HG03066 (cell line): ENCODE data around the gene TANC2.
"Not testable (repeated sequence)": the region's sequence is repeated elsewhere in the genome, so short reads cannot be mapped to it uniquely, and the experiment has no call there.

Source experiments
- ATAC-seq: cut with Tn5 transposase; IDR thresholded peaks from one replicate; pipeline ENCODE4 v1.9.1; 2021; ENCODE audit warnings: low read depth; ENCODE audit not compliant: unreplicated experiment

Gene TANC2

DNA sequence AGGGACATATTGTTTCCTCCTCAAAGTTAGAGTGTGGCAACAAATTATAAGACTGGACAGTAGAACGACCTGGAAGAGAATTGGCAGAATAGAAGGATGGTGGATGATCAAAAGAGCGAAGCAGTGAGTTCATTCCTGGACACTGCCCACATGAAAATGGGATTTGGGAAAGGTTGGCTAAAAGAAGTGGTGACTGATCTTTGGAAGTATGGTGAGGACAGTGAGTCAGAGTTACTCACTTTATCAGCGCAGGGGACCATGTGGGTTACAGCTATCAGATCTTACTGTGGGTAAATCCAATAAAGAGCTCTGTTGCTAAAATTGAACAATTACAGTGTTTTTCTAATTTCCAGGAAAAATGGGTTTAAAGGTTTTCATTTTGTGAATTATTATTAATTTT, 2.7 kb upstream of the TANC2 start:
- ATAC-seq, result no peak

DNA sequence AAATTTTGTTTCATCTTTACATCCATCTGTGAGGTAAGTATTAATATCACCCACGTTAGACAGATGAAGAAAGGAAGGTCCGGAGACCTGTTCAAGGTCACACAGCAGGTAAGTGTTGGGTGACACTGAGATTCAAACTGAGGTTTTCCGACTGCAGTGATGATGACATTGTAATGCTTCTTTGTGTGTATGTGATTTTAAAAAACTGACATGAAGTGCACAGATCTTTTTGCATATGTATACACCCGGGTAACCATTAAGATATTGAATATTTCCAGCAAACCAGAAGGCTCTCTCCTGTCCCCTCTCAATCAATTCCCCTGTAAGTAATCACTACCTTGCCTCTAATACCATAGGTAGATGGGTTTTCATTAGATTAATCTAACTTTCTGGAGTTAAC, 1.5 kb upstream of the TANC2 start:
- ATAC-seq, result no peak

DNA sequence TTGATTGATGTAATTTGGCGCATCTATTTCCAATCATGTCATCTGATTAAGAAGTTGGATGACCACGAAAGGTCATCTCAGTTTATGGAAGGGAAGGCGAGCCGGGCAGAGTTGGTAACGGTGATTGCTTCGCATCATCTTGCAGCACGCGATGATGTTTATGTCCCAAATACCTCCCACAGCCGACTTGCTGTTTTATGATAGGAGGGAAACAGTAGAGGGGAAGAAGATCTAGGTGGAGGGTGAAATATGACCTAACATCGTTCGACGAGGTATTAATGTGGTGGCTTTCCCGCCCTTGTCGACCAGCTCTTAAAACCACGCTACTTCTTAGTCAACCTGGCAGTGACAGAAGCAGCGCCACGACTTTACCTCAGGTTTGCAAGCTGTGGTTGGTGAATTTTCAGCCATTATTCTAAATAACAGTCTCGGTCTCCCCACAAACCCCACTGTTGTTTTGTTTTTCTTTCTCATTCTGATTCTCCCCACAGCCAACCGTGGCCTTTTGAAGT, 805 bp upstream of the TANC2 start:
- ATAC-seq, result no peak

DNA sequence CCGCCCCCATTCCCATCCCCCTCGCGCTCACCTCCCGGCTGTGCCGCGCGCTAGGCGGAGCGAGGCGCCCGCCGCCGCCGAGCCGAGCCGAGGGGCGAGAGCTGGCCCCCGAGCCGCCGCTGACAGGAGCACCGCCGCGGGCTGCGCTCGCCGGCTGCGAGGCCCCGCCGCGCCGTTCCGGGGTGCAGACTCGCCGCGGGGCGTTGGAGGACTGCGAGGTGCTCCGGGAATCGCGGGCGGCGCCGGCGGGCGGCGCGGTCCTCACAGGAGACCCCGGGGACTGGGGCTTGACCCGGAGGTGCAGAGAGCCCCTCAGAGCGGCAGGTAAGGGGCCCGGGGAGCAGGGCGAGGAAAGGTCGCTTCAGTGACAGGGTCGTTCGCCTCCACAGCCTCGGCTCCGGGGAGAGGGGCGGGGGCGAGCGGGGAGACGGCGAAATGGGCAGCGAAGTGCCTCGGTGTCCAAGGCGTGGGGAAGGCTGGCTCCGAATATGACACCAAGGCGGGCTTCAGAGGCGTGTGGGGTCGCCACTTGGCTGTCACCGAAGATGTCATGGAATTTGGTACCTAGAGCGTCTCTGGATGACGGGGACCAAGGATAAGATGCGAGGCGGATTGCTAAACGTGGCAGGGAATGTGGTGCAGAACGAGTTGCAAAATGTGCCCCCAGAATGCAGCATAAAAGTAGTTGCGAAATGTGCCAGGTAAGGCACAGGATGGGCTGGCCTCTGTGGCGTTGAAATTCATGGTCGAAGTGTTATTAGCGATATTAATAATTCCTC, 580 bp downstream of the TANC2 start:
- ATAC-seq, result no peak

DNA sequence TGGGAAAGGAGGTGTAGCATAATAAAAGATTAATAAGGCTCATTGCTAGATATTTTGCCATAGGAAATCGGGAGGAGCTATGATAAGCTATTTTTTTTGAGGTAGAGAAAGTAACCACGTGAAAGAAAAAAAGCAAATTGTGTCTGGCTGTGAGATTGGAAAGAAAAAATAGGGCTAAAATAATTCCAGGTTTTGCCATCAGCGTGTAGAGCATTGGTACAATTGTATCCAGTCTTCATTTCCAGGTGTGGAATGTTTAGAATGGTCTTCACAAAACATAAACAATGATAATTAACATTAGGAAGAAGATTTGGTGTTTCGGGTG, 1.1 kb downstream of the TANC2 start:
- ATAC-seq, result no peak

DNA sequence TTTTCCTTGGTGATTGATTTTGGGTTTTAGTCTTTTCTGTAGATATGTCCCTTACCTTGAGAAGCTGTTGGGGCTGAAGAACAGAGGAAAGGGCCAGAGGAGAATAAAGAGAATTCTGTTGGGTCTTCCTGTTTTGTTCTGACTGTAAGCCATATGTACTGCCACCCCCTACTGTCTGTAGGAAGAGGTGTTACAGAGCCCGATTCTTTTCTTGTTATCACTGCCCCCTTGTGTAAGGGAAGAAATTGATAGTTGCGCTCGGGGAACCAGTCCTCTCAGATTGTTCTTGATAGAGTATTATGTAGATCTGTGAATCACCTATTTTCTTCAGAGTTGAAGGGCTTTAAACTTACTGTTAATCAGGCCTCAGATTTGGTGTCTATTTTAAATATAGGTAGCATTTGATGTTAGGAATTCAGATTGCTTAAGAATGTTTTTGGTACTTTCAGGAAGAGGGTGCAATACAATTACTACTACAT, 2.4 kb downstream of the TANC2 start:
- ATAC-seq, result peak; percentile 74

DNA sequence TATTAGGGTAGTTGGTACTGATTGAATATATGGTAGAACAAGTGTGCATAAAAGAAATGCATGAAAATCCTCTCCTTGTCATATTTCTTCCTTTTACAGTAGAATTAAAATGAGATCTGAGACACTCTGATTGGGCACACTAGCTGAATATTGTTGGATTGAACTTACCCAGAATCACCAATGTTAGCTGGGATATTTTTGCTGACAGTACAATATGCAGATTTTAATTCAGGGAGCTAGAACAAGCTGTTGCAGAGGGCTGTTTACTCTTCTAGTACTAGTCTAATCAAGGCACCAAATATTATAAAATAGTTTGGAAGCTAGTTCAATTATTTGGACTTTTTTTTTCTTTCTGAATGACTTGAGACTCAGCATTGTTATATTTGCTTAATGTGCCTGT, 4.6 kb downstream of the TANC2 start:
- ATAC-seq, result no peak

DNA sequence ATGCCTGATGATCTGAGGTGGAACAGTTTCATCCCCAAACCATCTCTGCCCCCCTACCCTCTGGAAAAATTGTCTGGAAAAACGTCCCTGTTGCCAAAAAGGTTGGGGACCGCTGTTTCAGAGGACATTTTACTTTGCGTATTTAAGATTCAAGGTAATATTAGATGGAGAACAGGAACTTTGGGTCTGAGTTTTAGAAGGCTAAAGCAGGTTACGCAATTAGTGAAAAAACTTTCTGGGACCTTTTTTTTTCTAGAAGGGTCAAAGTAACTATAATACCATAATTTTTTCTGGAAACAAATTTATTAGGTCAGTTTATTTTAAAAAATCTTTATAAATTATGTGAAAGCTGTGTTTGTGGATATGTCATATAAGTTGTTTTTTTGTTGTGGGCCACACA, 5.8 kb downstream of the TANC2 start:
- ATAC-seq, result no peak

DNA sequence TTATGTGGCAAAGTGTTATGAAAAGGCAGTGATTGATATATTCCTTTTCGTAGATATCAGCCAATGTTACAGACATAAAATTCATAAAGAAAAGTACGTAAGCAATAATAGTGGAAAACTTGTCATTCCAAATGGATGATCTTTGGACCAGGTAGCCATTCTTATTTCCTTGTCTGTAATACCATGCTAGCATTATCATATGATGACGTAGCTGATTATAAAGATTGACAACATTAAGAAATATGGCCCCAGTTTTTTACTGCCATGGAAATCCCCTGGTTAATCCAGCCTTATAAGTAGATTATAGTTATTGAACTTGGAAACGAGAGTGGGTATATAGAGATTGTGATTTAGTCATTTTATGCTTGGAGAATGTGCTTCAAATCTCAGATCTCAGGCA, 8.8 kb downstream of the TANC2 start:
- no peak for ATAC-seq

DNA sequence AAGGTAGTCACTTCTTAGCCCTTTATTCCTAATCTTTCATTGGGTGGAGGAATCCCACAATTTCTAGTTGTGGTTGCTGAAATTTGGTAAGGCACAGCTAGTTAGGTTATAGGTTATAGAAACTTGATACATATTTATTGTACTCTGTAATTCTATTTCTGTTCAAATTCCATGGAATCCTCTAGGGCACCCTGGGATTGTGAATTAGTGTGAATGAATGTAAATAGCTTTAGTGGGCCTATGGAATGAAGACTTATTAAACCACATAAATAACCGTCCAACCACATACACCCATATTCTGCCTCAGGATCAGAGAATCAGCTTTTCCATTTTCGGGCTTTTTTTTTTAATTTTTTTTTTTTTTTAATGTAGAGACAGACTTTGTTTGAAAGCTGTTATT, 9.2 kb downstream of the TANC2 start:
- ATAC-seq, result no peak

DNA sequence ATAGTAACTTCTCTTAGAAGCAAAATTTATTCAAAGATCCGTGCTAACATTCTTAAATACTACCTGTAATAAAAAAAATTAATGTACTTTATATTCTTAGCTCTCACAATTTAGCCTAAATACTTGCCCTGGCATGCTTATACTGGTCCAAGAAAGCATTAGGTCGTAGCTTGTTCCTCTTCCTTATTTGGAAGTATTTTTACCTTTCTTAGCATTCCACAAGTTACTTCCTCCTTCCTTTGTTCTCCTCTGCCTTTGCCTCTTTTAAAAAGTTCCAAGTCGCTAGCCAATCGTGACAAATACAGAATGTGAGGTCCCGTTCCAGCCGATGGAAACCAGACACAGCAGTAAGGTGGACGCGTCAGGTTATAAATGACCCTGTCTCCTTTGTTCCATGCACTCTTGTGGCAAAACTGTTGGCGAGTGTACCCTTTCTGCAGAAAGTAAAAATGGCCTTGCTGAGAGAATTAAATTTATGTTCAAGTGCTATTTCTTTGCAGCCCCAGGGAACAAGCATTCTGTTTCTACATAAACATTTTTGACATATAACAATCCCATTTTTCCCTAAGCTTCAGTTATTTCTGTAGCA, 10.7 kb downstream of the TANC2 start:
- not testable (repeated sequence) for ATAC-seq

DNA sequence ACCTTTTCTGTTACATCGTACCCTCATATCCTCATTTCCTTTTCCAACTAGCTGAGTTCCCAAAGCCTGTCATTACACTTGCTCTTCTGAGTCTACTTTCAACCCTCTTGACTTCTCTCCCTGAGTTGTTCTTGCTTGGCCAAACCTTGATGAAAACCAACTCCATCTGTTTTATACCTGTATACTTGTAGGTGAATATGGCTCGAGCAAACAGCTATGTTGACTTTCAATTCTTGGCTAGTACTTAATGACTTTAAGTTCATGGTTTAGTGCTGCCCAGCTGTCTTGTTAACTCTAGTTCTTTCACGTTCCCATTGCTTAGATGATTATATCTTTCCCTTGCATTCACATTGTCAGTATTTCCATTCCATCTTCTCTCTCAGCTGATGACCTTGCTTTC, 14.8 kb downstream of the TANC2 start:
- no peak for ATAC-seq

DNA sequence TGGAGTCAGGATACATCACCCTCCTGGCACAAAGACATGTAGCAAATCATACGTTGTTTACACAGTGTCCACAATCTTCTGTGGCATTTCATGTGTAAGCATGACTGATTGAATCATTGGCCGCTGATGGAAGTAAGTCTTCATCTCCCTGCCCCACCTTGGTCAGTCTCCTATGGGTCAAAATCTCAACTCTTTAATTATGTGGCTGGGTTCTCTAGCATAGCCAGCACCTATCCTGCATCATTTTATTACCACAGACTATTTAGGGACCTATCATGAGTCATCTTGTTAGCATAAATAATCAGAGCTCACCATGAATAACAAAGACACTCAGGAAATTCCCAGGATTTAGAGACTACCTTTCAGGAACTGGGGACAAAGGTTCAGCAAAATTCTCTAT, 15.9 kb downstream of the TANC2 start:
- ATAC-seq, result no peak

DNA sequence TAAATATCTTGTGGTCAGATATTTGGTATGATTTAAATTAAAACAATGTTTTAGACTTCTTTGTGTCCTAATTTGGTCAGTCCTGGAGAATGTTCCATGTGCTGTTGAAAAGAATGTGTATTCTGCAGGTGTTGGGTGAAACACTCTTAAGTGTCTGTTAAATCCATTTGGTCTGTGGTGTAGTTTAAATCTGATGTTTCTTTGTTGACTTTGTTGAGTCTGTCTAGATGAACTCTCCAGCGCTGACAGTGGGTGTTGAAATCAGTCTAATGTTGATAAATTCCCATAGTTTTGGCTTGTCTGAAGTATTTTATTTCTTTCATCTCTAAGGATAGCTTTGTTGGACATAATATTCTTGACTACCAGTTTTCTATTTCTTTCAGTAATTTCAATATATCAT, 18.8 kb downstream of the TANC2 start:
- ATAC-seq, result no peak

DNA sequence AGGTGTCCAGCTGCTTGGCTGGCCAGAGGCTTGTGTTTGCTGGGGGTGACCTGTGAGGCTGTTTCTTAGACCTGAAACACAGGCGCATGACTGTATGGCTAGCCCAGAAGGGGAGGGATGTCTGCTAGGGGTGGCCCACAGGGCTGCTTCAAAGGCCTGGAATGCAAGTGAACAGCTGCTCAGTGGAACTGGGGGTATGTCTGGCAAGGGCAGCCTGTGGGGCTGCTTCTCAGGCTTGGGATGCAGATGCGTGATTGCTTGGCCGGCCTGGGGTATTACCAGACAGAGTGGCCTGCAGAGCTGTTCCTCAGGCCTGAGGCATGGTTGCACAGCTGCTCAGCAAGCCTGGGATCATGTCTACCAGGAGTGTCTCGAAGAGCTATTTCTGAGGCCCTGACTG, 20.5 kb downstream of the TANC2 start:
- no peak for ATAC-seq

DNA sequence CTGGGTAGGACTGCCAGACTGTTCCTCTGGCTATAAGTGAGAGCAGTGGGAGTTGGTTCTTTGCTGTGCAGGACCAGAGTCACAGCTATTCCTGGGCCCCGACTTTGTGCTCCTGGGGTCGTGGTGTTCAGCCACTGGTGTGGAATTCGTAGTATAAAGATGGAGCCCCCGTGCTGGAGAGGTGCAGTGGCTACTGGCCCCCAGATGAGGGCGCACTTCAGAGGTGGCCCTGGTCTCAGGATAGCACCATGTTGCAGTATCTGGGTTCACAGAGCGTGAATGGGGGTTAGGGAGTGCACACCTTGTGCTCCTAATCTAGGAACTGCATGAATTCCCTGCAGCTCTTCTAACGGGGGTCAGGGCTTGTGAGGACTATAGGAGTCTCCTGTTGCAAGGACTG, 21.1 kb downstream of the TANC2 start:
- ATAC-seq, result no peak

DNA sequence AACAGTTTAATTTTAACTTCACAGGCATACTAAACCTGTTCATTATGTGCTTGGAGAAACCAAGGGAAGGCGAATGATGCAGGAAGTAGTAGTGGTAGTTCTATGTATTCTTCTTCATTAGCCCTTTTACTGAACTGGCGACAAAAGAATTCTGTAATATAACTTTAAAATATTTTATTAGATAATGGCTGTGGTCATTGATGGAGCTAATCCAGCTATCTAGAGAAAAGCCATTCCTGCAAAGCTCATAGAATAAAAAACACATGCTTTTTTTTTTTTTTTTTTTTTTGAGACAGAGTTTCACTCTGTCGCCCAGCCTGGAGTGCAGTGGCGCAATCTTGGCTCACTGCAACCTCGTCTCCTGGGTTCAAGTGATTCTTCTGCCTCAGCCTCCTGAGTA, 23.5 kb downstream of the TANC2 start:
- ATAC-seq, result no peak

DNA sequence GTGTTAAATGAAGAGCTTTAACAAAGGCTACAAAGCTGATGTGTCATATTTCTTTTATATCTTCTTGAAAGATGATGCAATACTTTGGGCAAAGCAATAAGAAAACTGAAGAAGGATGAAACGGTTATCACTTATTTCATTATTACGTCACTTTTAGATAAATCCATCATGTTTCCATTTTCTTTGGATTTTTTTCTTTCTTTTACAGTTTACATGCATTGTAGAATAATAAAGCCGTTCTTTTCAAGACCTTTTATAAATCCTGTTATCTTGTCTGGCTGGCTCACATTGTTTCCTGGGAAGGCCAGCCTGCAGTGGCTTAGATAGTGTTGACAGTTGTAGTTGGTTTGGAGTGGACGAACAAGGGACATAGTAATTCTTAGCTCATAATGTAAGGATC, 28.9 kb downstream of the TANC2 start:
- ATAC-seq, result no peak

DNA sequence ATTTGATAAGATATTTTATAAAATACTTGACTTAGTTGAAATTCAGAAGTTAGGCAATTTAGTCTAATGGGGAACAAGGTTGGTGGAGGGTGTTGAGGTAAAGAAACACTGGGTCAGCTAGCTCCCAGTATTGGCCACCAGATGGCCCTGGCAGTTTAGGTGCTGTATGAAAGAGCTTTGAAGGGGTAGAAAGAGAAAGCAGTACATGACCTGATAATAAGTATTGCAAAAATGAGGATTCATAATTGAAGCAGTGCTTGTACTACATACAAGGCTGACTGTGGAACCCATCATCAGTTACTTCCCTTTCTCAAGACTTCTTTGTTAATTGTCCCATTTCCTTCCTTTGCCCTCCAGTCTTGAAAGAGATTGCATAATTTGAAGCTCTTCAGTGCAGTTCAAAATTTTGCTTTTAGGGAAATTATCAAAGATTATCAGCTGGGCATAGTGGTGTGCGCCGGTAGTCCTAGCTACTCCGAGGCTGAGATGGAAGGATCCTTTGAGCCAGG, 29.4 kb downstream of the TANC2 start:
- no peak for ATAC-seq

DNA sequence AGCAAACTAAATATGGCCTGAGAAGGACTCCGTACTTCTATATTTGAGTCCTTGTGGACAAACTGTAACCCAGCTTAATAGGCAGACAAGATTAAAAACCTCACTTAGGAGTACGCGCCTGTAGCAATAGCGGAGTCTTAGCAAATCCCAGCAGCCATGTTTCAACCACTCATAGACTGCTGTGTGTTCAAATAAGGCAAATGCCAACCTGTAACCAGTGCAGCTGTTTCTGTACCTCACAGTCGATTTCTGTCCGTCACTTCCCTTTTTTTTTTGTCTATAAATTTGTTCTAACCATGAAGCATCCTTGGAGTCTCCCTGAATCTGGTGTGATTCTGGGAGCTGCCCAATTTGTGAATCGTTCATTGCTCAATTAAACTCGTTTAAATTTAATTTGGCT, 30.2 kb downstream of the TANC2 start:
- ATAC-seq, result no peak

DNA sequence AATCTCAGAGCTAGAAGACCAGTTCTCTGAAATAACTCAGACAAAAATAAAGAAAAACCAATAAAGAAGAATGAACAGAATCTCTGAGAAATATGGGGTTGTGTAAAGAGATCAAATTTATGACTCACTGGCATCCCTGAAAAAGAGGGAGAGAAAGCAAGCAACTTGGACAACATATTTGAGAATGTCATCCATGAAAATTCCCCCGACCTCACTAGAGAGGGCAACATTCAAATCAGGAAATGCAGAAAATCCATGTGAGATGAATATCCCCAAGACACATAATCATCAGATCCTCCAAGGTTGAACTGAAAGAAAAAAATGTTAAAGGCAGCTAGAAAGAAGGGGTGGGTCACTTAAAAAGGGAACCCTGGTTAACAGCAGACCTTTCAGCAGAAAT, 32.1 kb downstream of the TANC2 start:
- ATAC-seq, result no peak
